ENCODE measurements around the gene ECHS1. TPM values are rescaled to one million over a fixed set of nuclear protein-coding genes. Genes with fewer than 3 reads are reported as not detected.

The ECHS1 gene
- total RNA-seq, 1 experiment from 2014 or later: 53.5 TPM

DNA sequence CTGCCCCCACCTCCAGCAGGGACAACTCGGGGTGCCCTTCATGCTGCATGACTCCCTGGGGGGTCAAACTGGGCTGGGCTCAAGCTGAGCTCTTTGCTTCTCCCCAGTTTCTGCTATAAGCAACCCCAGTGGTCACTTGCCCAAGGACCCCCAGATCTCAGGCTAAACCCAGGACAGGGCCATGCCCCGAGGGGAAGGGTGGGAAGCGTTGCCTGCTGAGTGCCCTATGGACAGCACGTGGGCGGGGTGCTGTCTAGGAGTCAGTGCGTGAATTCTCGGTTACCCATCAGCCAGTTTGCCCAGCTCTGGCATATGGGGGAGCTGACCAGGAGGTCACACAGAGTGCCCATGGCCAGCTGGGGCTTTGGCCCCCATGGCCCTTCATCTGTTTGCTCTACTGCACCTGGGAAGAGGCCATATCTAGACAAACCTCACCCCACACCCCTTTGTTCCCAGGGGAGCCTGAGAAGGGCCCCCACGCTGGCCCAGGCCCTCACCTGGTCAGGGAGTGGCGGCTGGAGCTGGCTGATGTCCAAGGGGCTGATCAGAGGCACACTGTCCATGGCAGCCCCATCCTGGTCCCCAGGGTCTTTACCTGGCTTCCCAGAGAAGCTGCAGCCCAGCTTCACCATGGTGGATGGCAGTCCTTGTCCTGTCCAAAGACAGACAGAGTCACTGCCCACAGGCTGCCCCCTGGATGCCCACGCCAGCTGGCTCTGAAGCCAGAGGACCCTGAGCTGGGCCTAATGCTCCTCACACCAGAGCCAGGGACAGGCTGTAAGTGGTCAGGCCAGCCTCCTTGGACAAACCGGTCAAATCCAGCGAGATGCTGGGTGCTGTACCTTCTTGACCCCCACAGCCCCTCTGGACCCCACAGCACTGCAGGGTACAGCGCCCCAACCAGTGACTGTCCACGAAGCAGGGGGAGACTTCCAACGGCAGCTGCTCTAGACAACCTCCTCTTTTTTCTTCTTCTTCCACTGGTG is 44.5 kb downstream of the ECHS1 start:
- Mint-ChIP-seq H3K27ac (ENCODE audit: unreplicated experiment) (no peak overlapping the region), H3K36me3 (ENCODE audit: insufficient read depth, unreplicated experiment) (no peaks in the 10 kb centered on the region), H3K4me3 (ENCODE audit: low read depth, unreplicated experiment) (no peak overlapping the region), H3K4me1 (ENCODE audit: low read depth, unreplicated experiment) (peaks cover 11% of the 10 kb centered on the region), H3K9me3 (ENCODE audit: low read depth, unreplicated experiment) (no peaks in the 10 kb centered on the region), H3K27me3 (ENCODE audit: unreplicated experiment) (peaks cover 79% of the 10 kb centered on the region)
- CTCF ChIA-PET: interaction anchor here (1.1 kb wide), 1 partner anchor 229 kb away, joined by 3 read pairs; no protein-coding TSS in a partner anchor
- TF ChIP-seq, protein P1, sequence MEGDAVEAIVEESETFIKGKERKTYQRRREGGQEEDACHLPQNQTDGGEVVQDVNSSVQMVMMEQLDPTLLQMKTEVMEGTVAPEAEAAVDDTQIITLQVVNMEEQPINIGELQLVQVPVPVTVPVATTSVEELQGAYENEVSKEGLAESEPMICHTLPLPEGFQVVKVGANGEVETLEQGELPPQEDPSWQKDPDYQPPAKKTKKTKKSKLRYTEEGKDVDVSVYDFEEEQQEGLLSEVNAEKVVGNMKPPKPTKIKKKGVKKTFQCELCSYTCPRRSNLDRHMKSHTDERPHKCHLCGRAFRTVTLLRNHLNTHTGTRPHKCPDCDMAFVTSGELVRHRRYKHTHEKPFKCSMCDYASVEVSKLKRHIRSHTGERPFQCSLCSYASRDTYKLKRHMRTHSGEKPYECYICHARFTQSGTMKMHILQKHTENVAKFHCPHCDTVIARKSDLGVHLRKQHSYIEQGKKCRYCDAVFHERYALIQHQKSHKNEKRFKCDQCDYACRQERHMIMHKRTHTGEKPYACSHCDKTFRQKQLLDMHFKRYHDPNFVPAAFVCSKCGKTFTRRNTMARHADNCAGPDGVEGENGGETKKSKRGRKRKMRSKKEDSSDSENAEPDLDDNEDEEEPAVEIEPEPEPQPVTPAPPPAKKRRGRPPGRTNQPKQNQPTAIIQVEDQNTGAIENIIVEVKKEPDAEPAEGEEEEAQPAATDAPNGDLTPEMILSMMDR (IDR thresholded peaks at IDR 0.05; ENCODE audit: unreplicated experiment): no peak
- BruUV-seq (replicated peaks): no TSS peak
- intact Hi-C loops (cut with micrococcal nuclease; ENCODE audit: unreplicated experiment): no loop called here
- no peak for DNase-seq

DNA sequence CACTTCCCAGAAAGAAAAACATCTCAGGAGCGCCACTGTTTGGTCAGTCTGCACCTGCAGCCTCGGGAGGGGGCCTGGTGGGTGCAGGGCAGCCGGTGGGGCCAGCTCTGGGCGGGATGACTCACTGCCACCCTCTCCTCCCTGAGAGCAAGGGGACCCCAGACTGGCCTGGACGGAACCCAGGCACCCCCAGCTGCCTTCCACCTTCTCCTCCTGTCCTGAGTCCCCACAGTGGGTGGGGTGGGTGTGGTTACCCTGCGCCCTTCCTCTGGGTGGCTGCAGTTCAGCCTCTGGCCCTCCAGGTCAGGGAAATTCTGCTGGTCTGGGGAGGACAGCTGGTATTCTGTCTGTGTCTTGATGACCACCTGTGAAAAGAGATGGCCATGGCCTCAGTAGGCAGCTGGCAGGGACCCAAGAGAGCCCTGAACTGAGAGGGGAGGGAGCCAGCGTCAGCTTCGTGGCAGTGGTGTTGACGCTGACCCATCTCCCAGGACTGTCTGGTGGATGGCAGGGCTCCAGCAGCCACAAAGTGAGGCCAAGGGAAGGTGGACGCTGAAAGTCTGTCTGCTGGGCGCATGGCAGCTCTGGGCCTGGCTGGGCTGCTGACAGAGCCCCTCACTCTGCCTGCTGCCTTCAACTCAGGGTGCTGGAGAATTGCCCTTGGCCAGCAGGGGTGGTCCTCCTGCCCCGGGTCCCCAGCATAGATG is 45.4 kb downstream of the ECHS1 start:
- TF ChIP-seq, protein P1 (IDR thresholded peaks at IDR 0.05; ENCODE audit: unreplicated experiment): no peak
- H3K27me3 Mint-ChIP-seq (ENCODE audit: unreplicated experiment): peaks cover 70% of the 10 kb centered on the region
- H3K9me3 Mint-ChIP-seq (ENCODE audit: low read depth, unreplicated experiment): no peaks in the 10 kb centered on the region
- no TSS peak for BruUV-seq (replicated peaks)
- H3K4me1 Mint-ChIP-seq (ENCODE audit: low read depth, unreplicated experiment): peaks cover 11% of the 10 kb centered on the region
- CTCF ChIA-PET: no interaction called here
- H3K4me3 Mint-ChIP-seq (ENCODE audit: low read depth, unreplicated experiment): no peak overlapping the region
- H3K36me3 Mint-ChIP-seq (ENCODE audit: insufficient read depth, unreplicated experiment): no peaks in the 10 kb centered on the region
- H3K27ac Mint-ChIP-seq (ENCODE audit: unreplicated experiment): no peak overlapping the region
- DNase-seq: no peak
- intact Hi-C loops (cut with micrococcal nuclease; ENCODE audit: unreplicated experiment): no loop called here

- Mint-ChIP-seq H3K36me3 (ENCODE audit: insufficient read depth, unreplicated experiment) (no peaks in the 10 kb centered on the region), H3K4me1 (ENCODE audit: low read depth, unreplicated experiment) (peaks cover 11% of the 10 kb centered on the region), H3K4me3 (ENCODE audit: low read depth, unreplicated experiment) (no peak overlapping the region), H3K27me3 (ENCODE audit: unreplicated experiment) (peaks cover 62% of the 10 kb centered on the region), H3K9me3 (ENCODE audit: low read depth, unreplicated experiment) (no peaks in the 10 kb centered on the region), H3K27ac (ENCODE audit: unreplicated experiment) (no peak overlapping the region)
- no TSS peak for BruUV-seq (replicated peaks)
- no peak for DNase-seq
- intact Hi-C loops (cut with micrococcal nuclease; ENCODE audit: unreplicated experiment): no loop called here
- TF ChIP-seq, protein P1 (IDR thresholded peaks at IDR 0.05; ENCODE audit: unreplicated experiment): no peak
- CTCF ChIA-PET: no interaction called here
Measured at GRCh38 chr10:133326745-133327650, 46.2 kb downstream of the ECHS1 start.

GRCh38 chr10:133326223-133326551 is 47.0 kb downstream of the ECHS1 start:
- BruUV-seq (replicated peaks): no TSS peak
- DNase-seq: no peak
- TF ChIP-seq, protein P1 (IDR thresholded peaks at IDR 0.05; ENCODE audit: unreplicated experiment): no peak
- CTCF ChIA-PET: no interaction called here
- intact Hi-C loops (cut with micrococcal nuclease; ENCODE audit: unreplicated experiment): no loop called here
- Mint-ChIP-seq H3K36me3 (ENCODE audit: insufficient read depth, unreplicated experiment) (no peaks in the 10 kb centered on the region), H3K27me3 (ENCODE audit: unreplicated experiment) (peaks cover 54% of the 10 kb centered on the region), H3K4me3 (ENCODE audit: low read depth, unreplicated experiment) (no peak overlapping the region), H3K27ac (ENCODE audit: unreplicated experiment) (no peak overlapping the region), H3K4me1 (ENCODE audit: low read depth, unreplicated experiment) (peaks cover 11% of the 10 kb centered on the region), H3K9me3 (ENCODE audit: low read depth, unreplicated experiment) (no peaks in the 10 kb centered on the region)
